Gastroesophageal sphincter (tissue), 4 donors: ENCODE measurements around the gene SESN3. TPM values are rescaled to one million over a fixed set of nuclear protein-coding genes. Genes with fewer than 3 reads are reported as not detected.

Experiments
- ATAC-seq: fragments of 150-250 bp; one replicate; pipeline ENCODE4 v1.9.1; 2016; ENCODE audit warnings: mild to moderate bottlenecking, moderate library complexity
- H3K27ac ChIP-seq, 4 donors: fragments of 200-600 bp; sonication (generic) in 3 of 4; 1 replicate in 3 of 4; 2 replicates in 1 of 4; pipeline ENCODE4 v1.5.1; 2016 to 2019
- H3K27me3 ChIP-seq: fragments of 200-600 bp; sonication (generic); one replicate; pipeline ENCODE4 v1.5.1; 2019
- H3K36me3 ChIP-seq, 2 donors: fragments of 200-600 bp; sonication (generic); one replicate each; pipeline ENCODE4 v1.5.1; 2019; ENCODE audit warnings: control low read depth in 1 of 2
- H3K4me1 ChIP-seq, 3 donors: fragments of 200-600 bp; sonication (generic); 1 replicate in 2 of 3; 2 replicates in 1 of 3; pipeline ENCODE4 v1.5.1; 2016 to 2019; ENCODE audit warnings: control low read depth in 2 of 3
- H3K4me3 ChIP-seq, 2 donors: fragments of 200-600 bp; sonication (generic); one replicate each; pipeline ENCODE4 v1.5.1; 2019; ENCODE audit warnings: mild to moderate bottlenecking in 1 of 2, moderate library complexity in 1 of 2
- H3K9me3 ChIP-seq, 3 donors: fragments of 200-600 bp; sonication (generic); one replicate each; pipeline ENCODE4 v1.5.1; 2017 to 2019; ENCODE audit warnings: control low read depth in 2 of 3
- CTCF ChIP-seq, 4 experiments: fragments of 200-600 bp in 2 of 4; fragments of 450-650 bp in 2 of 4; sonication (generic) in 1 of 4; IDR thresholded peaks; one replicate each; pipeline ENCODE4 v1.5.1; 2017 to 2019; ENCODE audit warnings: antibody characterized with exemption in 4 of 4, mild to moderate bottlenecking in 2 of 4, moderate library complexity in 2 of 4
- EP300 ChIP-seq: sonication (generic); formaldehyde crosslinking; IDR thresholded peaks from one replicate; pipeline ENCODE4 v1.6.1; 2017; ENCODE audit warnings: antibody characterized with exemption, mild to moderate bottlenecking
- POLR2A ChIP-seq, 2 donors: fragments of 450-650 bp; IDR thresholded peaks; one replicate each; pipeline ENCODE4 v1.6.1; 2017; ENCODE audit warnings: antibody characterized with exemption in 2 of 2, mild to moderate bottlenecking in 2 of 2, moderate library complexity in 1 of 2
- POLR2AphosphoS5 ChIP-seq: sonication (generic); formaldehyde crosslinking; IDR thresholded peaks from one replicate; pipeline ENCODE4 v1.6.1; 2017; ENCODE audit warnings: antibody characterized with exemption
- WGBS, 2 donors: methylation state at CpG; one replicate each; pipeline ENCODE4 v1.1.5; 2018; ENCODE audit warnings: low coverage in 1 of 2; 5-methylcytosine and 5-hydroxymethylcytosine counted together
- total RNA-seq, 4 donors: library from RNA; depleted of rRNA; stranded (reverse); fragments of >200 nt; gene quantifications; one replicate each; pipeline ENCODE4 v1.1.0, GENCODE V29; 2016

Gene SESN3
- total RNA-seq, 4 donors from 2014 or later, result 24.5 to 32.8 (median 28.8) TPM

GRCh38 chr11:95121698-95122097, 109.3 kb downstream of the SESN3 start:
- Histone ChIP-seq H3K27ac (no peak overlapping the region), H3K4me1 (peaks cover 0 to 5% (median 0%) of the 10 kb centered on the region in 3 donors), H3K27me3 (no peaks in the 10 kb centered on the region), H3K4me3 (no peak overlapping the region), H3K9me3 (peaks cover 0 to 5% (median 0%) of the 10 kb centered on the region in 3 donors), H3K36me3 (no peaks in the 10 kb centered on the region)
- no peak for ATAC-seq
- TF ChIP-seq CTCF (IDR thresholded peaks at IDR 0.05) (no peak), EP300 (no peak), POLR2AphosphoS5 (no peak), POLR2A (IDR thresholded peaks at IDR 0.05) (no peak)
- WGBS, 2 donors, result 100% methylated on average over 1 of the region's 1 CpG; no CpG with 5 or more reads in 1 of the 2 donors

- Histone ChIP-seq H3K4me1 (peaks cover 0 to 5% (median 0%) of the 10 kb centered on the region in 3 donors), H3K36me3 (no peaks in the 10 kb centered on the region), H3K4me3 (no peak overlapping the region), H3K27me3 (no peaks in the 10 kb centered on the region), H3K27ac (no peak overlapping the region), H3K9me3 (peaks cover 0 to 5% (median 0%) of the 10 kb centered on the region in 3 donors)
- TF ChIP-seq POLR2AphosphoS5, result no peak
- TF ChIP-seq EP300, result no peak
- no peak for TF ChIP-seq CTCF (IDR thresholded peaks at IDR 0.05)
- no peak for TF ChIP-seq POLR2A (IDR thresholded peaks at IDR 0.05)
- WGBS, 2 donors, result 83 to 100% methylated on average over 1 of the region's 2 CpGs
- ATAC-seq, result no peak
Measured at GRCh38 chr11:95119361-95120060, 111.5 kb downstream of the SESN3 start.

GRCh38 chr11:95115597-95115996, 115.4 kb downstream of the SESN3 start:
- Histone ChIP-seq H3K4me3 (no peak overlapping the region), H3K4me1 (peaks cover 0 to 4% (median 0%) of the 10 kb centered on the region in 3 donors), H3K9me3 (peaks cover 0 to 5% (median 0%) of the 10 kb centered on the region in 3 donors), H3K27ac (no peak overlapping the region), H3K36me3 (no peaks in the 10 kb centered on the region), H3K27me3 (no peaks in the 10 kb centered on the region)
- TF ChIP-seq POLR2A (IDR thresholded peaks at IDR 0.05) (no peak), EP300 (no peak), POLR2AphosphoS5 (no peak), CTCF (IDR thresholded peaks at IDR 0.05) (no peak)
- 54 to 63% methylated on average over 1 of the region's 1 CpG for WGBS, 2 donors
- no peak for ATAC-seq

Other genes starting within 250 kb of the SESN3 start
- not detected for gene KDM4E, start 205.9 kb downstream of the SESN3 start, total RNA-seq
- under 1 TPM in 1 of 4 donors, not detected in 3; 0.15 TPM for gene KDM4F, start 181.8 kb downstream of the SESN3 start, total RNA-seq
- 10 to 100 TPM; 28.6 to 34.9 (median 33.0) TPM for gene SRSF8, start 164.3 kb downstream of the SESN3 start, total RNA-seq
- 10 to 100 TPM; 34.6 to 68.3 (median 54.6) TPM for gene ENDOD1, start 141.4 kb downstream of the SESN3 start, total RNA-seq